Right renal pelvis (tissue), 4 donors: ENCODE measurements around the gene DGKQ. TPM values are rescaled to one million over a fixed set of nuclear protein-coding genes. Genes with fewer than 3 reads are reported as not detected.
"Not testable (repeated sequence)": the region's sequence is repeated elsewhere in the genome, so short reads cannot be mapped to it uniquely, and the experiment has no call there.

Experiments
- DNase-seq, 4 donors: peaks; one replicate each; pipeline ENCODE4 v3.0.0-alpha.2; 2013; ENCODE audit warnings: low read depth in 4 of 4, low spot score in 3 of 4, missing footprints in 1 of 4
- polyA plus RNA-seq, 4 donors: library from polyadenylated mRNA; unstranded; fragments of 120-200 nt; gene quantifications; one replicate each; pipeline ENCODE4 v1.2.1, GENCODE V29; 2013; ENCODE audit not compliant: insufficient read length in 4 of 4

Gene DGKQ
- polyA plus RNA-seq, 4 donors, result 6.4 to 10.4 (median 6.8) TPM

GRCh38 chr4:930028-930551 is 43.3 kb downstream of the DGKQ start:
- no peak for DNase-seq

DNA sequence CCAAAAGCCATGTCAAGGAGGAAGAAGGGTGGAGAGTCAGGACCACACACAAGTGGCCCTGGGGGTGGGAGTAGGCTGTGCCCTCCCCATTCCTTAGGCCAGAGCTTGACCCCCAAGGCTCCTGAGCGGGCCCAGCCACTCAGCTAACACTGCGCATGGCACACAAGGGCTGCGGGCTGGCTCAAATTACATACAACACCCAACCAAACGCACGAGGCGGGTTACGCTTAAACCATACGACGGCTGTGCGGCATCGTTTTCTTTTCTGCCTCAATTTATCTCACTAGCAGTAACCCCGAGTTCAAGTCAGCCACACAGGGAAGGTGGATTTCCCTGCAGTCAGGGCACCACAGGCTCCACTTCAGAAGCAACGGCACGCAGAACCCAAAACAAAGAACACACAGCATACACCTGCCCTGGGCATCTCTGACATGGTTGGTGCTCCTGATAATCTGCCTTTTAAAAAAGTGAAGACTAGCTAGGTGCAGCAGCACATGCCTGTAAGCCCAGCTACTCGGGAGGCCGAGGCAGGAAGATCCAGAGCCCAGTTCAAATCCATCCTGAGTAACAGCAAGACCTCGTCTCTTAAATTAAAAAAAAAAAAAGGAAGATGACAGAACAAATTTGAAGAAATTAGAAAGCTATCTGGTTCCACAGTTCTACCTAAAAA is 44.1 kb downstream of the DGKQ start:
- DNase-seq, result no peak

- not testable (repeated sequence) for DNase-seq
These were observed 45.8 kb downstream of the DGKQ start for GRCh38 chr4:927566-927965.

- no peak for DNase-seq
These were observed 46.8 kb downstream of the DGKQ start for GRCh38 chr4:926538-926937.

- DNase-seq, result no peak
These were observed 47.4 kb downstream of the DGKQ start for GRCh38 chr4:925771-926500.

- DNase-seq, result no peak
These were observed 48.2 kb downstream of the DGKQ start for GRCh38 chr4:925171-925570.

GRCh38 chr4:924107-925096 is 49.0 kb downstream of the DGKQ start:
- no peak for DNase-seq

DNA sequence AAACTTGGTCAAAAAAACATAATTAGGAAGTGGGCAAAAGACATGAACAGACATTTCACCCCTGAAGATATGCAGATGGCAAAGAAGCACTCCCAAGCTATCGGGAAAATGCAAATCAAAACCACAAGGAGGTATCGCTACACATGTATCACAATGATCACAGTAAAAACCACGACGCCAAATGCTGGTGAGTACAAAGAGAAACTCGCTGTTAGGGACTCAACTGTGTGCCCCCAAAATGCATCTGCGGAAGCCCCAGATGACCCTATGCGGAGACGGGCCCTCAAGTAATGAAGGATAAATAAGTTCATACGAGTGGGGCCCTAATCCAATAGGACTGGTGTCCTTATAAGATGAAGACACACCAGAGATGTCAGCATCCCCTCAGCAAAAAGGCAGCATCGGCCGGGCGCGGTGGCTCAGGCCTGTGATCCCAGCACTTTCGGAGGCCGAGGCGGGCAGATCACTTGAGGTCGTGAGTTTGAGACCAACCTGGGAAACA is 51.5 kb downstream of the DGKQ start:
- no peak for DNase-seq

GRCh38 chr4:919004-919680 is 54.2 kb downstream of the DGKQ start:
- DNase-seq, result not testable (repeated sequence)

DNA sequence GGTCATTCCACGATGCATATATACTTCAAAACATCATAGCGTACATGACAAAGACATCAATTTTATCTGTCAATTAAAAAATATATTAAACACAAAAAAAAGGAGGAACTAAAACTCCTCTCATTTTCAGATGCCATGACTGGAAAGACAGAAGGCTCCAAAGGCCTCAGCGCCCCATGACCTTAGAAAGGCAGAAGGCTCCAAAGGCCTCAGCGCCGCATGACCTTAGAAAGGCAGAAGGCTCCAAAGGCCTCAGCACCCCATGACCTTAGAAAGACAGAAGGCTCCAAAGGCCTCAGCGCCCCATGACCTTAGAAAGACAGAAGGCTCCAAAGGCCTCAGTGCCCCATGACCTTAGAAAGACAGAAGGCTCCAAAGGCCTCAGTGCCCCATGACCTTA is 54.8 kb downstream of the DGKQ start:
- not testable (repeated sequence) for DNase-seq

DNA sequence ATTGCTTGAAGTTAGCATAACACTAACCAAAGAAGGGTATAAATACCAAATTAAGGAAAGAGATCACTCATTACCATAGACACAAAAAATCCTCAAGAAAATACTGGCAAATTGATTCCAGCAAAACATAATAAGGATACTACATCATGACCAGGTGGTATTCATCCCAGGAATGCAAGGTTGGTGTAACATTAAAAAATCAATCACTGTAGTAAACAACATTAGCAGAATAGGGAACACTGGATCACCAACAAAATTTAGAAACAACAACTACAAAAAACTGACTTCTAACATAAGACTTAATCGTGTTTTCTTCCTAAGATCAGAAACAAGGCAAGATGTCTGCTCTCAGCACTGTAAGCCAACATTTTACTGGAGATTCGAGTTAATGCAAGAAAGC is 55.4 kb downstream of the DGKQ start:
- DNase-seq, result no peak

GRCh38 chr4:917466-917865 is 55.9 kb downstream of the DGKQ start:
- no peak for DNase-seq

- DNase-seq, result no peak
These were observed 57.8 kb downstream of the DGKQ start for GRCh38 chr4:915595-915994.

DNA sequence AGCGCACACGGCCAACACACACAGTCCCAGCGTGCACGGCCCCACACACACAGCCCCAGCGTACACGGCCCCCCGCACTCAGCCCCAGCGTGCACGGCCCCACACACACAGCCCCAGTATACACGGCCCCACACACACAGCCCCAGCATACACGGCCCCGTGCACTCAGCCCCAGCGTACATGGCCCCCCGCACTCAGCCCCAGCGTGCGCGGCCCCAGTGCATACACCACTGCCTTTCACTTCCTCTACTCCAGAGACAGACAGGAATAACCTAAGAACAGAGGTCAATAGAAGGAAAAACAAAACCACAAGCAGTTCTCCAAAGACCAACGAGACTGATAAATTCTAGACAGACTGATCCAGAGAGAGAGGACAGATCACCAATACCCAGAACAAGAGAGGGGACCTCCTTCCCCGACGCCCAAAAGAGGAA is 58.3 kb downstream of the DGKQ start:
- no peak for DNase-seq

- DNase-seq, result no peak
These were observed 58.8 kb downstream of the DGKQ start for GRCh38 chr4:914531-914930.

- DNase-seq, result no peak
These were observed 60.1 kb downstream of the DGKQ start for GRCh38 chr4:913280-913618.

DNA sequence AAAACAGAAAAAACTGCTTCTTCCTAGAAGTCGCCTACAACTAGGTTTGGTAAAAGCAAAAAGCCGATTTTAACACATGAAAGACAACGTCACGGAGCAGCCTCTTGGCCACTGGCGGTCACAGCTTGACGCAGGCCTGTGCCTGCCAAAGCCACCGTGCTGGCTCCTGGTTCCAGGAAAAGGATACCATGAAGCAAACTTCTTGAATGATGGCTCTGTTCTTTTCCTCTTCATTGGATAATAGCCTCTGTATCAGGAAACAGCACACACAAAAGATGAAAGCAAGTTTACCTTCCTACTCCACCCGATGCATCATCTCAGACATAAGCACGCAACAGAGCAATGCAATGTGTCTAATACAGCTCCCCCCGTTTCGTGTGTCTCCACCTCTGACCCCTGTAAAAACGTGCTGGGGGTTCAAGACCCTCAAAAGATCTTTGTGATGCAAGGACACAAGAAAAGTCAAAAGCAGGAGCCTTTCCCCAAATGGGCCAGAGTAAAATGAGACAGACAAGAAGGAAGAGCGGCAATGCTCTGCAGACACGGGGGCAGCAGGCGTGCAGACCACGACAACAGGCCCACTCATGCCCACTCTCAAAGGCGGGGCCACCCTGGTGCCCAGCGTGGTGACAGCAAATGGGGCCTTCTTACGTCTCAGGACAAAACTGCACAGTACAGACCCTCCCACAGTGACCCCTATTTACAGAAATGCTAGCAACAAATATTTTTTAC is 60.7 kb downstream of the DGKQ start:
- no peak for DNase-seq

- no peak for DNase-seq
These were observed 61.4 kb downstream of the DGKQ start for GRCh38 chr4:911871-912490.

DNA sequence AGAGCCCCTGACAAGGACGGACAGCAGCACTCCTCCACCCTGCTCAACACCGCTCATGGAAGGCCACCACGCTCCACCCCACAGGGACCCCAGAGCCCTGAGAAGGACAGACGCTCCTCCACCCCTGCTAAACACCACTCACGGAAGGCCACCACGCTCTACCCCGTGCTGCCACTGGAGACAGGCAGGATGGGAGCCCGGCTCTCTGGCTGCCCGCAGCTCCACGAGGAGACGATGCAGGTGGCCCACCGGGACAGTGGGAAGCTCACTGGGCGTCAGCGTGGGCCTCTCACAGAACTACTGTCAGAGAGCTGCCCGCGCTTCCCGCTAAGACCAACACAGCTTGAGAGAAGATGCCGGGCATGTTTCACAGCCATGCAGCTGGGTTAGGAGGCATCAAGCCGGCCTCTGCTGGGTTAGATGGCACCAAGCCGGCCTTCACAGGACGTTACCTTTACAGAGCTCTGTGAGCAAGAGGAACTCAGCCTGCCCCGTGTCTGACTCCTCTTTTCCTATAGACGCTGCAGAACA is 62.1 kb downstream of the DGKQ start:
- no peak for DNase-seq
